WTC11 (cell line): ENCODE results near the gene GALNT5. TPM values are rescaled to one million over a fixed set of nuclear protein-coding genes. Genes with fewer than 3 reads are reported as not detected.

Experiments
- ATAC-seq: fragments of 200-7000 bp; cut with Tn5 transposase; 2 replicates; pipeline ENCODE4 v1.10.0; 2021; ENCODE audit warnings: mild to moderate bottlenecking, moderate library complexity
- CTCF ChIA-PET: fragments of 300-600 bp; sonication (Branson Sonifier 250); formaldehyde crosslinking; loops from one replicate; lab custom pipeline; 2021; ENCODE audit warnings: antibody characterized with exemption; lab: Charles Lee
- POLR2A ChIA-PET: fragments of 350-600 bp; sonication (Branson Sonifier 250); formaldehyde crosslinking; loops from one replicate; lab custom pipeline; 2021; ENCODE audit warnings: antibody characterized with exemption; lab: Charles Lee
- DNase-seq: peaks from one replicate; pipeline ENCODE4 v3.0.0; 2021; ENCODE audit warnings: low spot score
- H3K27ac Mint-ChIP-seq: 2 replicates; pipeline ENCODE4 v1.8.0; 2021; ENCODE audit warnings: mixed read lengths
- H3K27me3 Mint-ChIP-seq: 2 replicates; pipeline ENCODE4 v1.8.0; 2021; ENCODE audit warnings: low read depth, mild to moderate bottlenecking, moderate library complexity, mixed read lengths
- H3K36me3 Mint-ChIP-seq: 2 replicates; pipeline ENCODE4 v1.8.0; 2021; ENCODE audit warnings: mixed read lengths
- H3K4me1 Mint-ChIP-seq: 2 replicates; pipeline ENCODE4 v1.8.0; 2022; ENCODE audit warnings: mixed read lengths
- H3K4me3 Mint-ChIP-seq: 2 replicates; pipeline ENCODE4 v1.8.0; 2021; ENCODE audit warnings: mild to moderate bottlenecking, moderate library complexity, mixed read lengths
- H3K9me3 Mint-ChIP-seq: 2 replicates; pipeline ENCODE4 v1.8.0; 2021; ENCODE audit warnings: mixed read lengths
- ARID4B ChIP-seq: sonication (generic); formaldehyde crosslinking; IDR thresholded peaks from 2 replicates; pipeline ENCODE4 v1.8.0; 2023; ENCODE audit warnings: missing genetic modification reagents, mild to moderate bottlenecking, borderline replicate concordance
- CREM ChIP-seq: sonication (generic); formaldehyde crosslinking; IDR thresholded peaks from 2 replicates; pipeline ENCODE4 v1.8.1; 2022; ENCODE audit warnings: mild to moderate bottlenecking, missing genetic modification reagents, moderate library complexity
- ERG ChIP-seq: fragments of 250-450 bp; sonication (Bioruptor Pico); IDR thresholded peaks from 2 replicates; pipeline ENCODE4 v1.8.0; 2021; ENCODE audit warnings: mild to moderate bottlenecking
- MAX ChIP-seq: sonication (generic); formaldehyde crosslinking; IDR thresholded peaks from 2 replicates; pipeline ENCODE4 v1.8.0; 2022; ENCODE audit warnings: mild to moderate bottlenecking, missing genetic modification reagents
- NFYB ChIP-seq: sonication (generic); formaldehyde crosslinking; conservative IDR thresholded peaks from 2 replicates; pipeline ENCODE4 v1.8.0; 2022; ENCODE audit warnings: low read depth, missing genetic modification reagents
- NR3C1 ChIP-seq: sonication (generic); formaldehyde crosslinking; conservative IDR thresholded peaks from 2 replicates; pipeline ENCODE4 v1.8.1; 2023; ENCODE audit warnings: low read depth, mild to moderate bottlenecking, missing genetic modification reagents
- PRDM15 ChIP-seq: sonication (generic); formaldehyde crosslinking; IDR thresholded peaks from 2 replicates; pipeline ENCODE4 v1.8.0; 2022; ENCODE audit warnings: missing genetic modification reagents
- STAT6 ChIP-seq: sonication (generic); formaldehyde crosslinking; conservative IDR thresholded peaks from 2 replicates; pipeline ENCODE4 v1.8.1; 2023; ENCODE audit warnings: mild to moderate bottlenecking, low read depth, missing genetic modification reagents, moderate library complexity
- ZBTB43 ChIP-seq: sonication (generic); formaldehyde crosslinking; IDR thresholded peaks from 2 replicates; pipeline ENCODE4 v1.8.1; 2023; ENCODE audit warnings: mild to moderate bottlenecking, missing genetic modification reagents
- ZMAT4 ChIP-seq: fragments of 250-450 bp; sonication (Bioruptor Pico); IDR thresholded peaks from 2 replicates; pipeline ENCODE4 v1.9.0; 2021; ENCODE audit warnings: mild to moderate bottlenecking
- ZNF121 ChIP-seq: sonication (generic); formaldehyde crosslinking; IDR thresholded peaks from 2 replicates; pipeline ENCODE4 v1.8.0; 2023; ENCODE audit warnings: missing genetic modification reagents
- total RNA-seq: library from RNA; stranded (reverse); gene quantifications from 3 replicates; pipeline ENCODE4 v1.2.3, GENCODE V29; 2021

Gene GALNT5
- total RNA-seq, 1 experiment from 2014 or later, result 0.17 TPM

- Mint-ChIP-seq H3K4me3 (no peak overlapping the region), H3K4me1 (no peaks in the 10 kb centered on the region), H3K36me3 (0 out of 2 replicates have a peak, but pooled peaks cover 3% of the 10 kb centered on the region), H3K27me3 (no peaks in the 10 kb centered on the region), H3K27ac (no peak overlapping the region), H3K9me3 (peaks cover 13% of the 10 kb centered on the region; the same call in 1 of the 2 replicates)
- ChIA-PET CTCF (no interaction called here), POLR2A (no interaction called here)
- no peak for TF ChIP-seq NFYB (CRISPR knock-in tag)
- no peak for TF ChIP-seq MAX (CRISPR knock-in tag)
- TF ChIP-seq ZMAT4 (CRISPR knock-in tag), result no peak
- no peak for TF ChIP-seq ZBTB43 (CRISPR knock-in tag)
- TF ChIP-seq ZNF121 (CRISPR knock-in tag), result no peak
- no peak for TF ChIP-seq ARID4B (CRISPR knock-in tag)
- no peak for TF ChIP-seq PRDM15 (CRISPR knock-in tag)
- no peak for TF ChIP-seq NR3C1 (CRISPR knock-in tag)
- TF ChIP-seq CREM (CRISPR knock-in tag), result no peak
- TF ChIP-seq STAT6 (CRISPR knock-in tag), result no peak
- no peak for TF ChIP-seq ERG (CRISPR knock-in tag)
- ATAC-seq (no peak), DNase-seq (no peak)
Observed at GRCh38 chr2:157231476-157231875, 26.0 kb upstream of the GALNT5 start.
